Measurements from ENCODE around the gene FCER1G. TPM values are rescaled to one million over a fixed set of nuclear protein-coding genes. Genes with fewer than 3 reads are reported as not detected.

FCER1G gene
- total RNA-seq, 1 experiment from 2014 or later: not detected

GRCh38 chr1:161238039-161238473 is 23.0 kb downstream of the FCER1G start, which contains the start of gene NR1I3:
Gene NR1I3 (minus strand): TSS chr1:161238203. CDS start chr1:161236565, 1,638 bp downstream.
- H3K9me2 ChIP-seq (ENCODE audit: insufficient read depth): no peaks in the 10 kb centered on the region
- no peaks in the 10 kb centered on the region for H3K79me2 ChIP-seq (ENCODE audit: low read depth)
- no peaks in the 10 kb centered on the region for H3K9me3 ChIP-seq (ENCODE audit: insufficient read depth, low read depth)
- H3K36me3 ChIP-seq (ENCODE audit: low read depth): no peaks in the 10 kb centered on the region
- TF ChIP-seq CTCF (conservative IDR thresholded peaks at IDR 0.05): no peak
- no peak for TF ChIP-seq EZH2 (IDR thresholded peaks at IDR 0.05; ENCODE audit: low read depth)
- H3K4me1 ChIP-seq (replicated peaks; ENCODE audit: insufficient read depth): 0 out of 2 replicates have a peak, but pooled peaks cover 5% of the 10 kb centered on the region
- H3K4me2 ChIP-seq: no peak within 1 kb of the TSS
- H2AFZ ChIP-seq: no peak within 1 kb of the TSS
- no peak within 1 kb of the TSS for H3K27ac ChIP-seq
- BruUV-seq (replicated peaks): no TSS peak
- peaks cover 5% of the 10 kb centered on the region; the same call in 1 of the 2 replicates for H3F3A ChIP-seq (ENCODE audit: insufficient read depth, low read depth)
- CTCF ChIA-PET: interaction anchor here (0.7 kb wide), 1 partner anchor 31 kb away, joined by 4 read pairs; no protein-coding TSS in a partner anchor
- POLR2A ChIA-PET (ENCODE audit: unreplicated experiment): no interaction called here
- no peak within 1 kb of the TSS for H3K4me3 ChIP-seq
- H4K20me1 ChIP-seq (ENCODE audit: insufficient read depth): no peaks in the 10 kb centered on the region
- intact Hi-C loops (cut with micrococcal nuclease; ENCODE audit: unreplicated experiment): no loop called here
- no peaks in the 10 kb centered on the region for H3K27me3 ChIP-seq (ENCODE audit: insufficient read depth, low read depth)
- DNase-seq: no peak

- H3K9me2 ChIP-seq (ENCODE audit: insufficient read depth): no peaks in the 10 kb centered on the region
- ChIA-PET CTCF (no interaction called here), POLR2A (ENCODE audit: unreplicated experiment) (no interaction called here)
- no peak for DNase-seq
- no peaks in the 10 kb centered on the region for H4K20me1 ChIP-seq (ENCODE audit: insufficient read depth)
- intact Hi-C loops (cut with micrococcal nuclease; ENCODE audit: unreplicated experiment): no loop called here
- H3F3A ChIP-seq (ENCODE audit: insufficient read depth, low read depth): peaks cover 5% of the 10 kb centered on the region; the same call in 1 of the 2 replicates
- H3K9me3 ChIP-seq (ENCODE audit: insufficient read depth, low read depth): no peaks in the 10 kb centered on the region
- H3K27ac ChIP-seq: no peak overlapping the region
- no TSS peak for BruUV-seq (replicated peaks)
- H3K4me1 ChIP-seq (replicated peaks; ENCODE audit: insufficient read depth): 0 out of 2 replicates have a peak, but pooled peaks cover under 1% of the 10 kb centered on the region
- H2AFZ ChIP-seq: no peak overlapping the region
- TF ChIP-seq CTCF (conservative IDR thresholded peaks at IDR 0.05): no peak
- TF ChIP-seq EZH2 (IDR thresholded peaks at IDR 0.05; ENCODE audit: low read depth): no peak
- no peaks in the 10 kb centered on the region for H3K36me3 ChIP-seq (ENCODE audit: low read depth)
- no peak overlapping the region for H3K4me2 ChIP-seq
- H3K4me3 ChIP-seq: no peak overlapping the region
- no peaks in the 10 kb centered on the region for H3K27me3 ChIP-seq (ENCODE audit: insufficient read depth, low read depth)
- no peaks in the 10 kb centered on the region for H3K79me2 ChIP-seq (ENCODE audit: low read depth)
Observed at GRCh38 chr1:161241682-161242081, 26.6 kb downstream of the FCER1G start.

- CTCF ChIA-PET: no interaction called here
- POLR2A ChIA-PET (ENCODE audit: unreplicated experiment): no interaction called here
- DNase-seq: no peak
Observed at GRCh38 chr1:161242313-161242712, 27.2 kb downstream of the FCER1G start.

More at GRCh38 chr1:161242313-161242712, 27.2 kb downstream of the FCER1G start:
- no peak for TF ChIP-seq CTCF (conservative IDR thresholded peaks at IDR 0.05)
- TF ChIP-seq EZH2 (IDR thresholded peaks at IDR 0.05; ENCODE audit: low read depth): no peak
- intact Hi-C loops (cut with micrococcal nuclease; ENCODE audit: unreplicated experiment): no loop called here
- H3K27ac ChIP-seq: no peak overlapping the region
- no peak overlapping the region for H2AFZ ChIP-seq
- H3K4me2 ChIP-seq: no peak overlapping the region
- no peaks in the 10 kb centered on the region for H4K20me1 ChIP-seq (ENCODE audit: insufficient read depth)
- H3K4me3 ChIP-seq: no peak overlapping the region
- no peaks in the 10 kb centered on the region for H3K79me2 ChIP-seq (ENCODE audit: low read depth)
- H3K36me3 ChIP-seq (ENCODE audit: low read depth): no peaks in the 10 kb centered on the region
- no peaks in the 10 kb centered on the region for H3K9me2 ChIP-seq (ENCODE audit: insufficient read depth)
- no TSS peak for BruUV-seq (replicated peaks)
- no peaks in the 10 kb centered on the region for H3K9me3 ChIP-seq (ENCODE audit: insufficient read depth, low read depth)
- no peaks in the 10 kb centered on the region for H3K27me3 ChIP-seq (ENCODE audit: insufficient read depth, low read depth)
- H3F3A ChIP-seq (ENCODE audit: insufficient read depth, low read depth): peaks cover 5% of the 10 kb centered on the region; the same call in 1 of the 2 replicates
- no peaks in the 10 kb centered on the region for H3K4me1 ChIP-seq (replicated peaks; ENCODE audit: insufficient read depth)

Data from PC-9 (cell line).